ENCODE data around the gene PADI2. TPM values are rescaled to one million over a fixed set of nuclear protein-coding genes. Genes with fewer than 3 reads are reported as not detected.

PADI2 gene
- polyA plus RNA-seq, 3 donors: 2.0 to 2.6 (median 2.3) TPM

GRCh38 chr1:17045150-17045549 lies 74.1 kb downstream of the PADI2 start:
- no peak for DNase-seq (ENCODE audit: extremely low read depth in 1 of 11, low read depth in 9 of 11, low spot score in 4 of 11)

GRCh38 chr1:17043676-17044075 lies 75.6 kb downstream of the PADI2 start:
- no peak for DNase-seq (ENCODE audit: extremely low read depth in 1 of 11, low read depth in 9 of 11, low spot score in 4 of 11)

GRCh38 chr1:17040135-17040534 lies 79.1 kb downstream of the PADI2 start:
- DNase-seq (ENCODE audit: extremely low read depth in 1 of 11, low read depth in 9 of 11, low spot score in 4 of 11): no peak

GRCh38 chr1:17039522-17039921 lies 79.7 kb downstream of the PADI2 start:
- DNase-seq (ENCODE audit: extremely low read depth in 1 of 11, low read depth in 9 of 11, low spot score in 4 of 11): no peak

GRCh38 chr1:17033481-17033880 lies 85.8 kb downstream of the PADI2 start:
- DNase-seq (ENCODE audit: extremely low read depth in 1 of 11, low read depth in 9 of 11, low spot score in 4 of 11): no peak

GRCh38 chr1:17032741-17033140 lies 86.5 kb downstream of the PADI2 start:
- DNase-seq (ENCODE audit: extremely low read depth in 1 of 11, low read depth in 9 of 11, low spot score in 4 of 11): no peak

- no peak for DNase-seq (ENCODE audit: extremely low read depth in 1 of 11, low read depth in 9 of 11, low spot score in 4 of 11)
These were observed 87.8 kb downstream of the PADI2 start for GRCh38 chr1:17031436-17031835.

GRCh38 chr1:17030206-17030605 lies 89.0 kb downstream of the PADI2 start:
- no peak for DNase-seq (ENCODE audit: extremely low read depth in 1 of 11, low read depth in 9 of 11, low spot score in 4 of 11)

GRCh38 chr1:17028662-17029188 lies 90.5 kb downstream of the PADI2 start:
- DNase-seq (ENCODE audit: extremely low read depth in 1 of 11, low read depth in 9 of 11, low spot score in 4 of 11): no peak

- no peak for DNase-seq (ENCODE audit: extremely low read depth in 1 of 11, low read depth in 9 of 11, low spot score in 4 of 11)
These were observed 91.4 kb downstream of the PADI2 start for GRCh38 chr1:17027900-17028299.

GRCh38 chr1:17027403-17027802 lies 91.8 kb downstream of the PADI2 start:
- no peak for DNase-seq (ENCODE audit: extremely low read depth in 1 of 11, low read depth in 9 of 11, low spot score in 4 of 11)

GRCh38 chr1:17024721-17025120 lies 94.5 kb downstream of the PADI2 start:
- DNase-seq (ENCODE audit: extremely low read depth in 1 of 11, low read depth in 9 of 11, low spot score in 4 of 11): no peak

- no peak for DNase-seq (ENCODE audit: extremely low read depth in 1 of 11, low read depth in 9 of 11, low spot score in 4 of 11)
These were observed 95.7 kb downstream of the PADI2 start for GRCh38 chr1:17023573-17023972.

- DNase-seq (ENCODE audit: extremely low read depth in 1 of 11, low read depth in 9 of 11, low spot score in 4 of 11): no peak
These were observed 96.1 kb downstream of the PADI2 start for GRCh38 chr1:17023102-17023501.

- no peak for DNase-seq (ENCODE audit: extremely low read depth in 1 of 11, low read depth in 9 of 11, low spot score in 4 of 11)
These were observed 97.4 kb downstream of the PADI2 start for GRCh38 chr1:17021896-17022295.

- DNase-seq (ENCODE audit: extremely low read depth in 1 of 11, low read depth in 9 of 11, low spot score in 4 of 11): no peak
These were observed 98.7 kb downstream of the PADI2 start for GRCh38 chr1:17020502-17020901.

- no peak for DNase-seq (ENCODE audit: extremely low read depth in 1 of 11, low read depth in 9 of 11, low spot score in 4 of 11)
These were observed 100.4 kb downstream of the PADI2 start for GRCh38 chr1:17018849-17019248.

- no peak for DNase-seq (ENCODE audit: extremely low read depth in 1 of 11, low read depth in 9 of 11, low spot score in 4 of 11)
These were observed 101.8 kb downstream of the PADI2 start for GRCh38 chr1:17017435-17017834.
